ENCODE measurements around the gene TTLL3.

- TF ChIP-seq, protein P1, sequence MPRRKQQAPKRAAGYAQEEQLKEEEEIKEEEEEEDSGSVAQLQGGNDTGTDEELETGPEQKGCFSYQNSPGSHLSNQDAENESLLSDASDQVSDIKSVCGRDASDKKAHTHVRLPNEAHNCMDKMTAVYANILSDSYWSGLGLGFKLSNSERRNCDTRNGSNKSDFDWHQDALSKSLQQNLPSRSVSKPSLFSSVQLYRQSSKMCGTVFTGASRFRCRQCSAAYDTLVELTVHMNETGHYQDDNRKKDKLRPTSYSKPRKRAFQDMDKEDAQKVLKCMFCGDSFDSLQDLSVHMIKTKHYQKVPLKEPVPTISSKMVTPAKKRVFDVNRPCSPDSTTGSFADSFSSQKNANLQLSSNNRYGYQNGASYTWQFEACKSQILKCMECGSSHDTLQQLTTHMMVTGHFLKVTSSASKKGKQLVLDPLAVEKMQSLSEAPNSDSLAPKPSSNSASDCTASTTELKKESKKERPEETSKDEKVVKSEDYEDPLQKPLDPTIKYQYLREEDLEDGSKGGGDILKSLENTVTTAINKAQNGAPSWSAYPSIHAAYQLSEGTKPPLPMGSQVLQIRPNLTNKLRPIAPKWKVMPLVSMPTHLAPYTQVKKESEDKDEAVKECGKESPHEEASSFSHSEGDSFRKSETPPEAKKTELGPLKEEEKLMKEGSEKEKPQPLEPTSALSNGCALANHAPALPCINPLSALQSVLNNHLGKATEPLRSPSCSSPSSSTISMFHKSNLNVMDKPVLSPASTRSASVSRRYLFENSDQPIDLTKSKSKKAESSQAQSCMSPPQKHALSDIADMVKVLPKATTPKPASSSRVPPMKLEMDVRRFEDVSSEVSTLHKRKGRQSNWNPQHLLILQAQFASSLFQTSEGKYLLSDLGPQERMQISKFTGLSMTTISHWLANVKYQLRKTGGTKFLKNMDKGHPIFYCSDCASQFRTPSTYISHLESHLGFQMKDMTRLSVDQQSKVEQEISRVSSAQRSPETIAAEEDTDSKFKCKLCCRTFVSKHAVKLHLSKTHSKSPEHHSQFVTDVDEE (CRISPR knock-in tag; IDR thresholded peaks at IDR 0.05): no peak
- TF ChIP-seq PATZ1 (CRISPR knock-in tag; IDR thresholded peaks at IDR 0.05; ENCODE audit: borderline replicate concordance): no peak
- no peak for TF ChIP-seq CSRNP3 (CRISPR knock-in tag; IDR thresholded peaks at IDR 0.05)
- no peak for TF ChIP-seq CREB5 (CRISPR knock-in tag; IDR thresholded peaks at IDR 0.05; ENCODE audit: low read depth)
- no peak for TF ChIP-seq RARB (CRISPR knock-in tag; IDR thresholded peaks at IDR 0.05)
- no peak for TF ChIP-seq ZFP30 (CRISPR knock-in tag; IDR thresholded peaks at IDR 0.05)
- TF ChIP-seq ZNF8 (CRISPR knock-in tag; IDR thresholded peaks at IDR 0.05): no peak
- TF ChIP-seq POU6F1 (CRISPR knock-in tag; IDR thresholded peaks at IDR 0.05; ENCODE audit: borderline replicate concordance, low read depth): no peak
- no peak for TF ChIP-seq ZNF565 (CRISPR knock-in tag; conservative IDR thresholded peaks at IDR 0.05; ENCODE audit: low read depth)
- no peak for TF ChIP-seq ISL1 (CRISPR knock-in tag; IDR thresholded peaks at IDR 0.05)
- TF ChIP-seq ARNTL (CRISPR knock-in tag; IDR thresholded peaks at IDR 0.05; ENCODE audit: borderline replicate concordance, low read depth): no peak
- TF ChIP-seq TCF4 (CRISPR knock-in tag; IDR thresholded peaks at IDR 0.05; ENCODE audit: borderline replicate concordance): no peak
- TF ChIP-seq PPARA (CRISPR knock-in tag; IDR thresholded peaks at IDR 0.05; ENCODE audit: borderline replicate concordance): no peak
These were observed 1.6 kb upstream of the TTLL3 start for GRCh38 chr3:9808345-9809037.
